Posterior cingulate gyrus (tissue), 11 donors: ENCODE data around the gene NYNRIN.
"Not testable (repeated sequence)": the region's sequence is repeated elsewhere in the genome, so short reads cannot be mapped to it uniquely, and the experiment has no call there.

Experiments
- DNase-seq, 10 donors: peaks; one replicate each; pipeline versions ENCODE4 v3.0.0 to v3.0.0-alpha.2; 2020 to 2021; ENCODE audit warnings: mixed read lengths in 3 of 10
- intact Hi-C: fragments of 100-400 bp; cut with DNase I; formaldehyde crosslinking; loops from one replicate; pipeline ENCODE4 v1.15.1; 2023

Gene NYNRIN

GRCh38 chr14:24368562-24369252 lies 30.1 kb upstream of the NYNRIN start:
- peak in 5 of 10 donors; percentile 21 to 89 (median 34) for DNase-seq
- intact Hi-C loops, result loop anchor here (5.0 kb wide), 1 partner anchor 59 kb away; the partner anchor contains the start of genes CBLN3 and KHNYN

- intact Hi-C loops, result loop anchor here (5.0 kb wide), 1 partner anchor 58 kb away; the partner anchor contains the start of genes CBLN3 and KHNYN
- peak in 1 of 10 donors; percentile 62 for DNase-seq
Observed at GRCh38 chr14:24369463-24369862, 29.3 kb upstream of the NYNRIN start.

- DNase-seq, result peak in 1 of 10 donors; percentile 81
- intact Hi-C loops, result loop anchor here (5.0 kb wide), 1 partner anchor 57 kb away; the partner anchor contains the start of genes CBLN3 and KHNYN
Observed at GRCh38 chr14:24369907-24370687, 28.7 kb upstream of the NYNRIN start.

GRCh38 chr14:24370748-24371147 lies 28.1 kb upstream of the NYNRIN start:
- DNase-seq, result no peak
- intact Hi-C loops, result no loop called here

GRCh38 chr14:24371605-24372004 lies 27.2 kb upstream of the NYNRIN start:
- intact Hi-C loops, DNase-seq: not testable (repeated sequence)

GRCh38 chr14:24372701-24373416 lies 25.9 kb upstream of the NYNRIN start:
- DNase-seq, result peak in 1 of 10 donors; percentile 48
- intact Hi-C loops, result no loop called here

GRCh38 chr14:24376448-24377070 lies 22.2 kb upstream of the NYNRIN start:
- intact Hi-C loops, result no loop called here
- peak in 1 of 10 donors; percentile 63 for DNase-seq

GRCh38 chr14:24377126-24377525 lies 21.7 kb upstream of the NYNRIN start:
- DNase-seq, result peak in 1 of 10 donors; percentile 48
- intact Hi-C loops, result no loop called here

- intact Hi-C loops, result no loop called here
- DNase-seq, result no peak
Observed at GRCh38 chr14:24377657-24378056, 21.1 kb upstream of the NYNRIN start.

GRCh38 chr14:24378327-24378726 lies 20.5 kb upstream of the NYNRIN start:
- intact Hi-C loops, result no loop called here
- no peak for DNase-seq

- DNase-seq, result peak in 1 of 10 donors; percentile 63
- intact Hi-C loops, result no loop called here
Observed at GRCh38 chr14:24378981-24379906, 19.6 kb upstream of the NYNRIN start.

GRCh38 chr14:24379907-24380730 lies 18.7 kb upstream of the NYNRIN start:
- no peak for DNase-seq
- intact Hi-C loops, result no loop called here

- intact Hi-C loops, result no loop called here
- DNase-seq, result peak in 1 of 10 donors; percentile 53
Observed at GRCh38 chr14:24381363-24382063, 17.3 kb upstream of the NYNRIN start.

- intact Hi-C loops, result no loop called here
- no peak for DNase-seq
Observed at GRCh38 chr14:24382064-24382371, 16.8 kb upstream of the NYNRIN start.

- intact Hi-C loops, result no loop called here
- no peak for DNase-seq
Observed at GRCh38 chr14:24384169-24384568, 14.6 kb upstream of the NYNRIN start.

GRCh38 chr14:24385524-24385923 lies 13.3 kb upstream of the NYNRIN start:
- no peak for DNase-seq
- intact Hi-C loops, result no loop called here

GRCh38 chr14:24387009-24387345 lies 11.8 kb upstream of the NYNRIN start:
- DNase-seq, result peak in 1 of 10 donors; percentile 2
- intact Hi-C loops, result no loop called here

GRCh38 chr14:24387579-24387978 lies 11.2 kb upstream of the NYNRIN start:
- DNase-seq, intact Hi-C loops: not testable (repeated sequence)
